ENCODE results near the gene CHMP6. TPM values are rescaled to one million over a fixed set of nuclear protein-coding genes. Genes with fewer than 3 reads are reported as not detected.

Gene CHMP6
- total RNA-seq, 1 donor from 2014 or later: 27.6 TPM

GRCh38 chr17:81036197-81036941 lies 44.7 kb downstream of the CHMP6 start:
- Mint-ChIP-seq H3K36me3 (ENCODE audit: low read depth) (no peaks in the 10 kb centered on the region), H3K4me3 (ENCODE audit: unreplicated experiment) (peak overlapping the region; percentile 85), H3K27me3 (ENCODE audit: low read depth) (no peaks in the 10 kb centered on the region), H3K4me1 (ENCODE audit: low read depth) (peaks cover 67% of the 10 kb centered on the region), H3K9me3 (ENCODE audit: low read depth) (no peaks in the 10 kb centered on the region), H3K27ac (ENCODE audit: unreplicated experiment) (peak overlapping the region; percentile 57)
- no peak for TF ChIP-seq CTCF (IDR thresholded peaks at IDR 0.05)
- DNase-seq (ENCODE audit: low spot score): no peak

GRCh38 chr17:81037026-81037797 lies 45.6 kb downstream of the CHMP6 start:
- Mint-ChIP-seq H3K27ac (ENCODE audit: unreplicated experiment) (peak overlapping the region; percentile 54), H3K36me3 (ENCODE audit: low read depth) (no peaks in the 10 kb centered on the region), H3K27me3 (ENCODE audit: low read depth) (no peaks in the 10 kb centered on the region), H3K9me3 (ENCODE audit: low read depth) (no peaks in the 10 kb centered on the region), H3K4me1 (ENCODE audit: low read depth) (peaks cover 72% of the 10 kb centered on the region), H3K4me3 (ENCODE audit: unreplicated experiment) (peak overlapping the region; percentile 85)
- no peak for TF ChIP-seq CTCF (IDR thresholded peaks at IDR 0.05)
- DNase-seq (ENCODE audit: low spot score): no peak

GRCh38 chr17:81037798-81038733 lies 46.4 kb downstream of the CHMP6 start:
- Mint-ChIP-seq H3K27ac (ENCODE audit: unreplicated experiment) (peak overlapping the region; percentile 54), H3K9me3 (ENCODE audit: low read depth) (no peaks in the 10 kb centered on the region), H3K27me3 (ENCODE audit: low read depth) (no peaks in the 10 kb centered on the region), H3K4me1 (ENCODE audit: low read depth) (peaks cover 73% of the 10 kb centered on the region), H3K4me3 (ENCODE audit: unreplicated experiment) (no peak overlapping the region), H3K36me3 (ENCODE audit: low read depth) (no peaks in the 10 kb centered on the region)
- DNase-seq (ENCODE audit: low spot score): no peak
- no peak for TF ChIP-seq CTCF (IDR thresholded peaks at IDR 0.05)

- TF ChIP-seq CTCF (IDR thresholded peaks at IDR 0.05): no peak
- H3K4me1 Mint-ChIP-seq (ENCODE audit: low read depth): peaks cover 71% of the 10 kb centered on the region
- no peak overlapping the region for H3K27ac Mint-ChIP-seq (ENCODE audit: unreplicated experiment)
- no peaks in the 10 kb centered on the region for H3K27me3 Mint-ChIP-seq (ENCODE audit: low read depth)
- no peak for DNase-seq (ENCODE audit: low spot score)
- no peak overlapping the region for H3K4me3 Mint-ChIP-seq (ENCODE audit: unreplicated experiment)
- H3K36me3 Mint-ChIP-seq (ENCODE audit: low read depth): no peaks in the 10 kb centered on the region
- no peaks in the 10 kb centered on the region for H3K9me3 Mint-ChIP-seq (ENCODE audit: low read depth)
Observed at GRCh38 chr17:81039096-81039495, 47.5 kb downstream of the CHMP6 start.

Measured in chondrocyte (in vitro differentiated cells).